Gastroesophageal sphincter (tissue), 3 donors: ENCODE data around the gene CINP.

Source experiments
- POLR2A ChIP-seq, 2 donors: fragments of 450-650 bp; IDR thresholded peaks; one replicate each; pipeline ENCODE4 v1.6.1; 2017; ENCODE audit warnings: antibody characterized with exemption in 2 of 2, mild to moderate bottlenecking in 2 of 2, moderate library complexity in 1 of 2
- TF ChIP-seq, protein P1 (sequence below), 4 experiments: fragments of 200-600 bp in 2 of 4; fragments of 450-650 bp in 2 of 4; sonication (generic) in 1 of 4; IDR thresholded peaks; one replicate each; pipeline ENCODE4 v1.5.1; 2017 to 2019; ENCODE audit warnings: antibody characterized with exemption in 4 of 4, mild to moderate bottlenecking in 2 of 4, moderate library complexity in 2 of 4

DNA sequence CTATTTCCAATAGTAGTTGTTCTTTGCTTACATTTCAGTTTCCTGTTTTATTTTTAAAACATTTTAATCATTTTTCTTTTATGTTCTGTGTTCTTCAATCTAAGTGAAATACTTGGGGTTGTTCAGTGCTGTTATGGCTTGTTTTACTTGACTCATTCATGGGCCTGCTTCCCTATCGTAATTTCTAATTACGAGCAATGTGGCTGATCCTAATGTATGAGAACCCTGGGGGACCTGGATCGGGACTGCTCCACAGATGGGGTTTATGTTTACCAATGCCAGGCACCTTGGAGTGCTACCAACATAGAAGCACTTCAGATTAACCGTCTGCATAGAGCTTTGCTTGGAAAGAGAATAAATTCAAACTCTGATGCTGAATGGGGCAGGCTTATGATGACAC lies 29.8 kb upstream of the CINP start:
- TF ChIP-seq, protein P1, sequence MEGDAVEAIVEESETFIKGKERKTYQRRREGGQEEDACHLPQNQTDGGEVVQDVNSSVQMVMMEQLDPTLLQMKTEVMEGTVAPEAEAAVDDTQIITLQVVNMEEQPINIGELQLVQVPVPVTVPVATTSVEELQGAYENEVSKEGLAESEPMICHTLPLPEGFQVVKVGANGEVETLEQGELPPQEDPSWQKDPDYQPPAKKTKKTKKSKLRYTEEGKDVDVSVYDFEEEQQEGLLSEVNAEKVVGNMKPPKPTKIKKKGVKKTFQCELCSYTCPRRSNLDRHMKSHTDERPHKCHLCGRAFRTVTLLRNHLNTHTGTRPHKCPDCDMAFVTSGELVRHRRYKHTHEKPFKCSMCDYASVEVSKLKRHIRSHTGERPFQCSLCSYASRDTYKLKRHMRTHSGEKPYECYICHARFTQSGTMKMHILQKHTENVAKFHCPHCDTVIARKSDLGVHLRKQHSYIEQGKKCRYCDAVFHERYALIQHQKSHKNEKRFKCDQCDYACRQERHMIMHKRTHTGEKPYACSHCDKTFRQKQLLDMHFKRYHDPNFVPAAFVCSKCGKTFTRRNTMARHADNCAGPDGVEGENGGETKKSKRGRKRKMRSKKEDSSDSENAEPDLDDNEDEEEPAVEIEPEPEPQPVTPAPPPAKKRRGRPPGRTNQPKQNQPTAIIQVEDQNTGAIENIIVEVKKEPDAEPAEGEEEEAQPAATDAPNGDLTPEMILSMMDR (IDR thresholded peaks at IDR 0.05), result no peak
- TF ChIP-seq POLR2A (IDR thresholded peaks at IDR 0.05), result no peak
